Panc1 (cell line): ENCODE measurements around the gene KDM4B.

Experiments
- CTCF ChIP-seq: fragments of 450-650 bp; IDR thresholded peaks from 2 replicates; pipeline ENCODE4 v1.5.1; 2017; ENCODE audit warnings: mild to moderate bottlenecking
- POLR2AphosphoS5 ChIP-seq: IDR thresholded peaks from 2 replicates; pipeline ENCODE4 v1.6.1; 2012; ENCODE audit warnings: mild to moderate bottlenecking, low read depth, low read length, moderate library complexity
- SIN3A ChIP-seq: IDR thresholded peaks from 2 replicates; pipeline ENCODE4 v1.6.1; 2012; ENCODE audit warnings: low read depth, mild to moderate bottlenecking, low read length, moderate library complexity, borderline replicate concordance; ENCODE audit not compliant: insufficient read depth
- TF ChIP-seq, protein P1 (sequence below), 2 experiments: IDR thresholded peaks; 2 replicates each; pipeline ENCODE4 v1.6.1; 2011 to 2012; ENCODE audit warnings: low read depth in 2 of 2, control low read depth in 1 of 2, low read length in 1 of 2, mild to moderate bottlenecking in 1 of 2, moderate library complexity in 1 of 2; ENCODE audit not compliant: insufficient read depth in 1 of 2

DNA sequence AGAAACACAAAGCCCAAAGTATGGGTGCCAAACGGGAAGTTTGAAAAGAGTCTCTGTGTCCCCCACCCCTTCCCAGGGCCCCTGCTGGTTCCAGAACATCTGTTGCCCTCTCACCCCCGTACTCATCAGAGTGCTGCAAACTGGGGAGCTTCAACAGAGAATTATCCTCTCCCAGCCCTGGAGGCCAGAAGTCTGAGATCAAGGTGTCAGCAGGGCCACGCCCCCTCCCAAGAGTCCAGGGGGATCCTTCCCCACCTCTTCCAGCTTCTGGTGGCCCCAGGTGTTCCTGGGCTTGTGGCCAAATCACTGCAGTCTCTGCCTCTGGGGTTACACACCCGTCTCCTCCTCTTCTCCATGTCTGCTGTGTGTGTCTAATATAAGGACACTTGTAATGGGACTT lies 188.3 kb downstream of the KDM4B start:
- TF ChIP-seq CTCF (no peak), POLR2AphosphoS5 (no peak), SIN3A (no peak)
- TF ChIP-seq, protein P1, sequence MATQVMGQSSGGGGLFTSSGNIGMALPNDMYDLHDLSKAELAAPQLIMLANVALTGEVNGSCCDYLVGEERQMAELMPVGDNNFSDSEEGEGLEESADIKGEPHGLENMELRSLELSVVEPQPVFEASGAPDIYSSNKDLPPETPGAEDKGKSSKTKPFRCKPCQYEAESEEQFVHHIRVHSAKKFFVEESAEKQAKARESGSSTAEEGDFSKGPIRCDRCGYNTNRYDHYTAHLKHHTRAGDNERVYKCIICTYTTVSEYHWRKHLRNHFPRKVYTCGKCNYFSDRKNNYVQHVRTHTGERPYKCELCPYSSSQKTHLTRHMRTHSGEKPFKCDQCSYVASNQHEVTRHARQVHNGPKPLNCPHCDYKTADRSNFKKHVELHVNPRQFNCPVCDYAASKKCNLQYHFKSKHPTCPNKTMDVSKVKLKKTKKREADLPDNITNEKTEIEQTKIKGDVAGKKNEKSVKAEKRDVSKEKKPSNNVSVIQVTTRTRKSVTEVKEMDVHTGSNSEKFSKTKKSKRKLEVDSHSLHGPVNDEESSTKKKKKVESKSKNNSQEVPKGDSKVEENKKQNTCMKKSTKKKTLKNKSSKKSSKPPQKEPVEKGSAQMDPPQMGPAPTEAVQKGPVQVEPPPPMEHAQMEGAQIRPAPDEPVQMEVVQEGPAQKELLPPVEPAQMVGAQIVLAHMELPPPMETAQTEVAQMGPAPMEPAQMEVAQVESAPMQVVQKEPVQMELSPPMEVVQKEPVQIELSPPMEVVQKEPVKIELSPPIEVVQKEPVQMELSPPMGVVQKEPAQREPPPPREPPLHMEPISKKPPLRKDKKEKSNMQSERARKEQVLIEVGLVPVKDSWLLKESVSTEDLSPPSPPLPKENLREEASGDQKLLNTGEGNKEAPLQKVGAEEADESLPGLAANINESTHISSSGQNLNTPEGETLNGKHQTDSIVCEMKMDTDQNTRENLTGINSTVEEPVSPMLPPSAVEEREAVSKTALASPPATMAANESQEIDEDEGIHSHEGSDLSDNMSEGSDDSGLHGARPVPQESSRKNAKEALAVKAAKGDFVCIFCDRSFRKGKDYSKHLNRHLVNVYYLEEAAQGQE (IDR thresholded peaks at IDR 0.05; ENCODE audit: insufficient read depth in 1 of 2, low read depth in 2 of 2, low read length in 1 of 2): no peak
